Posterior vena cava (tissue), 2 donors: ENCODE measurements around the gene CGN. TPM values are rescaled to one million over a fixed set of nuclear protein-coding genes. Genes with fewer than 3 reads are reported as not detected.
A peak's percentile ranks its signal among the peaks of the same experiment; 100 is the strongest.

Experiments
- DNase-seq: peaks from one replicate; pipeline ENCODE4 v3.0.0-alpha.2; 2020; ENCODE audit warnings: low spot score
- intact Hi-C, 2 donors: fragments of 100-400 bp; cut with DNase I; formaldehyde crosslinking; loops; one replicate each; pipeline versions ENCODE4 v1.14.1 to v1.14.2; 2022 to 2023
- total RNA-seq, 2 donors: library from RNA; stranded (reverse); fragmentation: NEBNext Ultra II Directional; extraction: Animal tissue kit (Norgen Biotek cat#: 25700); gene quantifications; one replicate each; pipeline ENCODE4 v1.2.1, GENCODE V29; 2021
- donor health status: DM: yes; HTN: yes; CAD: no.
- donor health status: DM: yes; HTN: yes; CAD: no.

The CGN gene
- total RNA-seq, 2 donors from 2014 or later, result 0.29 TPM; not detected in 1

- peak; percentile 97 for DNase-seq
- intact Hi-C loops, result no loop called here
Measured at GRCh38 chr1:151540021-151540981, 29.1 kb downstream of the CGN start, which contains the start of gene TUFT1. TUFT1 (plus strand) TSS chr1:151540309; CDS start chr1:151540367, 58 bp downstream.

GRCh38 chr1:151540982-151541377, 29.8 kb downstream of the CGN start:
- intact Hi-C loops, result no loop called here

GRCh38 chr1:151541752-151542151, 30.6 kb downstream of the CGN start:
- intact Hi-C loops, result no loop called here
- no peak for DNase-seq

More at GRCh38 chr1:151540982-151541377, 29.8 kb downstream of the CGN start:
- DNase-seq, result no peak

DNA sequence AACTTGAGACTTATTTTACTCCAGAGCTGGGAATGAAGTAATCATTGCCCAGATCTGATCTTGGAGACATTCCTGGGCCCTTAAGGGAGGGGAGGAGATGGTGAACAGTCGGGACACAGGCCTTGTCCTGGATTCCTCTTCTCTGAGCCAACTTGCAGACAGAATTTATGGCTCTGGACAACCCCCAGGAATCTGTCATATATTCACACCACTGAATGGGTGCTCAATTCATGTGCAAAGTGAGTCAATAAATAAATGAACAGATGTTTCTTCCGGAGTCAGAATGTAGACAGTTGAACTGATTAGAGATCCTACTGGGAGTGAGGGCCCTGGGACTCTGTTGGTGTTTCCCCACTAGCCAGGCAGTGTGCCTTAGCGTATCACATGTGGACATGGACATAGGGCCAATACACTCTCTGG, 31.5 kb downstream of the CGN start:
- intact Hi-C loops, result no loop called here
- no peak for DNase-seq

- no peak for DNase-seq
- intact Hi-C loops, result no loop called here
Measured at GRCh38 chr1:151545542-151545941, 34.4 kb downstream of the CGN start.

DNA sequence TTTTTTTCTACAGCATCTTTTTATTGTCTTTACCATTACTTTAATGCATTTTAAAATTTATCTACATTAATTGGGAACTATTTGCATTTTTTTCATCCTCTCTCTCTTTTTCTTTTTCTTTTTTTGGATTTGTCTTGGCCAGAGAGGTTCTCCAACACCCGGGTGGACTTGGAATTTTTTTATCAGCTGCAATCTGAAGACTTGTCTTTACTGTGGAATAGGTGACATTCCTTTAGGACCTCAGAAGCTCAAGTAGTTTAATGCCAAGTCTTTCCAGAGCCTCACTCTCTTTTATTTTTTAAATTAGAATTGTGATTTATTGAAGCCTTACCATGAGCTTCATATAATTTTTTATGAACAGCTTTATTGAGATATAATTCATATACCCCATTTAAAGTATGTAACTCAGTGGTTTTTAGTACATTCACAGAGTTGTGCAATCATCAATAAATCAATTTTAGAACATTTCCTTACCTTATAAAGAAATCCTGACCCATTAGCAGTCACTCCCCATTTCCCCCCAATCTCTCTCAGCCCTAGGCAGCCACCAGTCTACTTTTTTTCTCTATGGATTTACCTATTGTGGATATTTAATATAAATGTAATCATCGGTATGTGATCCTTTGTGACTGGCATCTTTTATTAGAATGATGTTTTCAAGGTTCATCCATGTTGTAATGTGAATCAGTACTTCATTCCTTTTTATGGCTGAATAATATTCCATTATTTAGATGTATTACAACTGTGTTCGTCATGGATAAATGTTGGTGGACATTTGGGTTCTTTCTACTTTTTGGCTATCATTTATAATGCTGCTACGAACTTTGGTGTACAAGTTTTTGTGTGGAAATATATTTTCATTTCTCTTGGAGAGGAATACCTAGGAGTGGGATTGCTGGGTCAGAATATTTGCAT, 35.1 kb downstream of the CGN start:
- no peak for DNase-seq

DNA sequence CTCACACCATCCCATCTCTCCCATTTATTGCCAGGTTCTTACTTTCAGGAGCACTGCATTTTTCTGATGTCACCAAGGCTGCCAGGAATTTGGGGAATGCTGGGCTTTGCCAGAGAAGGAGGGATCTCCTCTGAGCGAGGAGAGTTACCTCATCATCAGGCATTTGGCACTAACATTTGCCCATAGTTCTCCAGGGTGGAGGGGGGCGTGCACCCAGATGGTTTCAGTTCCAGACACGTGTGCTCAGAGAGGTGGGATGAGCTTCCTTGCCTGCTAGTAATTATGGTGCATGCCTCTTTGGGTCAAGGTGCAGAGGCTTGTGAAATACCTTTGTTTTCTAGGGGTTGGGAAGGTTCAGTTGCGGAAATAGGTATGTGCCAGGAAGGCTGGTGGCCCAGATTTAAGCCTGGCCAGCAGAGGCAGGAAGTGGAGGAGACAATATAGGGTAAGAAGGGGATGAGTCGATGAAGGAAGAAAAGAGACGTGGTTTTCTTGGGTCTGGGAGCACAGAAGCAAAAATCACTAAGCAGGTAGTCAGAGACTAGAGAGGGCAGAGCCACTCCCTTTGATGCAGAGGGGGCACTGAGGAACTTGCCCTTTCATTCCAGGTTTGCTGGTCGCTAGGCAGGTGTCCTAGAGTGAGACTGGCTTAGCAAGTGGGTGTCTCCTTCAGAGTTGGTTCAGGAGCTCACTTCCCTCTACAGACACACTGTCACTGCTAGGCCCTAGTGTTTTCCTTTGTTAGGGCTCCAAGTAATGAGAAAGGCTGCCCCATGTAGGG, 36.1 kb downstream of the CGN start:
- DNase-seq, result no peak
- intact Hi-C loops, result no loop called here

More for the DNA sequence above, 35.1 kb downstream of the CGN start:
- intact Hi-C loops, result no loop called here

DNA sequence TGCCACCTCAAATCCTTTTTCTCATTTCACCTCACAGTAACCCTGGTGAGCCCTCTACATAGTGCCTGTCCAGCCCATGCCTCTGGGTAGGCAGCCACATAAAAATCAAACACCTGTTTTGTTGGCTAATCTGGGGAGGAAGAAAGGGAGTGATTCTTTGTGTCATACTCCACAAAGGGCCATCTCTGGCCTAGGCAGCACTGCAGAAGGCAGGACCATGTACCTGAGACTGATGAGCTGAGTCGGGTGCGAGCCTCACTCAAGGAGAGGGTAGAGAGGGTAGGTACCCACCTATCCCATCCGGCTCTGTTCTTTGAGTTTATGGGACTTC, 36.7 kb downstream of the CGN start:
- intact Hi-C loops, result no loop called here
- no peak for DNase-seq

DNA sequence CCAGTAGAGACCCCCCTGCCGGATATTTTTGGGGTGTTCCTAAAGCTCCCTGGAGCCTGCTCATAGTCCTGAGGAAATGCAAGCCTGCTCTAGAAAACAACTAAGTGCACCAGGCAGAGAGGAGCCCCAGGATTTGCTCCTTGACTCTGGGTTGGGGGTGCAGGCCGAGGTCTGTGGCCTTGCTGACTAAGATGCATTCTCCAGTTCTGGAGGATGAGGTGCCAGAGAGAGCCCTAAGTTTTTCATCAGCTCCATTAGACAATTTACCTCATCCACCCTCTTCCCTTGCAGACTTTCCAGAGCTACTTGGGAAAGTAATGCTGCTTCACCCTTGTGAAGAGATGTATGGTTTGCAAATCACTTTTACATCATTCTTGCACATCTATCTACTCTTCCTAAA, 38.0 kb downstream of the CGN start:
- intact Hi-C loops, result no loop called here
- no peak for DNase-seq

GRCh38 chr1:151553659-151554058, 42.5 kb downstream of the CGN start:
- DNase-seq, result no peak
- intact Hi-C loops, result no loop called here

GRCh38 chr1:151556052-151556451, 44.9 kb downstream of the CGN start:
- intact Hi-C loops, result no loop called here
- DNase-seq, result no peak

- DNase-seq, result no peak
- intact Hi-C loops, result no loop called here
Measured at GRCh38 chr1:151562661-151563060, 51.5 kb downstream of the CGN start.

- intact Hi-C loops, result no loop called here
- DNase-seq, result no peak
Measured at GRCh38 chr1:151563376-151563775, 52.2 kb downstream of the CGN start.

DNA sequence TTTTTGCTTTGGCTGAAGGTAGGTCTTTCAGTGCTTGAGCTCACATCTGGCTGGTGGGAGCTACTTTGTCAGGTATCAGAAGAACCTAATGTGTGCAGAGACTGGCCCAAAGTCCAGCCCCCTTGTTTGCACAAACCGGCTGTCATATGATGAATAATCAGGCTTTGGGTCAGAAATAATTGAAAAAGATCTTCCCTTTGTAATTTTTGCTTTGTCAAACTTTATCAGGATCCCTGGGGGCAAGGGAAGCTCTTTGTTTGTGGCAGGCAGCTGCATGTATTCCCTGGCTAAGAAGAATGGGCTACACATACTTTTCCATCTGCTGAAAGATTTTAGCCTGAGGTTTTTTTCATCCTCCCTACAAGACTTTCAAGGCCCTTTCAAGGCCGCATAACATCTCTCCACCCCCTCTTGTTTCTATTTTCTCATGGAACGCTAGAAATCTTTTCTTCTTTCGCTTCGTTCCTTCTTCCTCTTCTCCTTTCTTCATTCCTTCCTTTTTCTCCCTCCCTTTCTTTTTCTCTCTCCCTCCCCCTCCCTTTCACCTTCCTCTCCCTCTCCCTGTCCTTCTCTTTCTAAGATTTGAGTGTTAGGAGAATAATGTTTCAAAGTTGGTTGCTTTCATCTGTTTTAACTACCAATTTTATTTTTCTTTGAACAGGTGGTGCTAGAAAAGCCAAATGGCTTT, 54.5 kb downstream of the CGN start:
- no peak for DNase-seq
- intact Hi-C loops, result no loop called here

DNA sequence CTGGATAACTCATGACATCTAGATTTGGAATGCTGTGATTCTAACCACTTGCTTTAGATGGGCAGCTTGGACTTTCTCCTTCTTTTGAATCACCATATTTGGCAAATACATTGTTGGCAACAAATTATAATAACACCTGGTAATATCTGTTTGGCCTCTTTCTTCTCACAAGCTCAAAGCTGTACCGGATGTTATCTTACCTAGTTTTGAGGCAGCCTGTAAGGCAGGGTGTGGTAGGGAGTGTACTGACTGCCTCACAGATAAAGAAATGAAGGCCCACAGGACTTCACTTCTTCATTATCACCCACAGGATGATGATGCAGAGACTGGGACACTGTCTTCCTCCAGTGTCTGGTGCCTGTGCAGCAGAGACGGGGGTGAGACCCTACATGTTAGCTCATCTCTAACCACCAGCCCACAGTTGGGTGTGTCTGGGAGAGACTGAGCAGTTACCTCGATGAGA, 57.5 kb downstream of the CGN start:
- no peak for DNase-seq
- intact Hi-C loops, result no loop called here

GRCh38 chr1:151570819-151571218, 59.6 kb downstream of the CGN start:
- intact Hi-C loops, result no loop called here

GRCh38 chr1:151574575-151575529, 63.7 kb downstream of the CGN start:
- intact Hi-C loops, result no loop called here
- no peak for DNase-seq

More at GRCh38 chr1:151570819-151571218, 59.6 kb downstream of the CGN start:
- DNase-seq, result no peak

DNA sequence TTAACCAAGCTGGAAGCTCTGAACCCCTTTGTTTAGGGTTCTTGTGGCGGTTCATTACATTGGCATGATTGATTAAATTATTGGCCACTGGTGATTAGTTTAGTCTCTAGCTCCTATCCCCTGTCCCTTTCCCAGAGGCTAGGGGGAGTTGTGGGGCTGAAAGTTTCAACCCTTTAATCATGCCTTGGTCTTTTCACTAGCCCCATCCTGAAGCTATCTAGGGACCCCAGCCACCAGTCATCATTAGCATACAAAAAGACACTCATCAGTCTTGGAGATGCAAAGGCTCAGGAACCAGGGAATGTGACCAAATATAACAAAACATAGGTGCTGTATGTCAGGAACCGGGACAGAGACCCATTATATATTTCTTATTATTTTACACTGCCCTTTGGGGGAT, 66.0 kb downstream of the CGN start:
- intact Hi-C loops, result no loop called here
- no peak for DNase-seq
